ENCODE data around the gene WSB1.

Gene WSB1

GRCh38 chr17:27345141-27345904 is 51.4 kb downstream of the WSB1 start:
- in situ Hi-C loops (cut with HindIII; ENCODE audit: low sequenced_read_pairs) = loop anchor here (25.0 kb wide), 2 partner anchors 92 to 217 kb away; no protein-coding TSS in a partner anchor
- no peak overlapping the region for H3K4me3 ChIP-seq (ENCODE audit: low read depth, low read length)
- peak; percentile 28 for DNase-seq (ENCODE audit: low read depth)
- TF ChIP-seq CTCF (IDR thresholded peaks at IDR 0.05; ENCODE audit: low read depth, low read length, missing control alignments) = no peak

DNA sequence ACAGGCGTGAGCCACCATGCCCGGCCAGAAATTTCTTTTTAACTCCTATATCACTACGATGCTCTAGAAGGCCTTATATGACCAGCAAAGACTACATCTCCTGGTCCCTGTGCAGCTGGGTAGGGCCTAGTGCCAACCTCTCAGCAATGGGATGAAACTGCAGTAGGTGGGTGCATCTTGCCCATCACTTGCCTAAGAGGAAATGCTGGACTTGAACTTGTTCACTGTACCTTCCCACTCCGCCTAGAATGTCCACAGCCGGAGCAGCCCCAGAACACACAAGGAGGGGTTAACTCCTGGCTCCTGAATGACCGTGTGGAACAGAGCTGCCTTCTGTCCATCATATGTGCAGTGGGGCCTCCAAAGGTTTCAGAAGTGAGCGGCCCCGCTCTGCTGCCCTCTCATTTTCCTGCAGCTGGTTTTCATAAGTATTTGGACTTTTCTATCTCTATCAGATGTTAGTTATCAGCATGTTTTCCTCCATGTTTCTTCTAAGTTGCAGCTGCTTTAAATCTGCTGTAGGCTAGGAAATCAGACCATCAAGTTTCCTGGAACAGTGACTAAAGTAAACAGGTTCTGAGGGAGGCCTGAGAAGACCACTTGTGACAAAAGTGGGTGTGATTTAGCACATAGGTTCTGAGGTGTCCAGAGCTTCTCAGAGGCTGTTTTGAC is 52.5 kb downstream of the WSB1 start:
- no peak for DNase-seq (ENCODE audit: low read depth)
- TF ChIP-seq CTCF (IDR thresholded peaks at IDR 0.05; ENCODE audit: low read depth, low read length, missing control alignments) = no peak
- H3K4me3 ChIP-seq (ENCODE audit: low read depth, low read length) = no peak overlapping the region
- in situ Hi-C loops (cut with HindIII; ENCODE audit: low sequenced_read_pairs) = loop anchor here (25.0 kb wide), 2 partner anchors 91 to 216 kb away; no protein-coding TSS in a partner anchor

DNA sequence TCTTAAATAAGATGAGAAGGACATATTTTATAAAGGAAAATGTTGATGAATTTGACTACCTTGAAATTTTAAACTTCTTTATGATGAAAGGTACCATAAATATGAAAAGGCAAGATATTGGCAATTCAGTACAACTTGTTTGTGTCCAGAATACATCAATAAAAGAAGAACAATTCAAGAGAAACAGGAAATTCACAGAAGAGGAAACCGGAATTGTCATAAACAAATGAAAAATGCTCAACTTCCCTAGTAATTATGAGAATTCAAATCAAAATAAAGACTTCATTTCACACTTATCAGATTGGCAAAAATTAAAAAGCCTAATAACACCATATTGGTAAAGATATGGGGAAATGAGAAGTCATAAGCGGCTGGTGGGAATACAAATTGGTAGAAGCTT is 54.3 kb downstream of the WSB1 start:
- no peak for TF ChIP-seq CTCF (IDR thresholded peaks at IDR 0.05; ENCODE audit: low read depth, low read length, missing control alignments)
- in situ Hi-C loops (cut with HindIII; ENCODE audit: low sequenced_read_pairs) = loop anchor here (25.0 kb wide), 2 partner anchors 89 to 214 kb away; no protein-coding TSS in a partner anchor
- H3K4me3 ChIP-seq (ENCODE audit: low read depth, low read length) = no peak overlapping the region
- DNase-seq (ENCODE audit: low read depth) = no peak

DNA sequence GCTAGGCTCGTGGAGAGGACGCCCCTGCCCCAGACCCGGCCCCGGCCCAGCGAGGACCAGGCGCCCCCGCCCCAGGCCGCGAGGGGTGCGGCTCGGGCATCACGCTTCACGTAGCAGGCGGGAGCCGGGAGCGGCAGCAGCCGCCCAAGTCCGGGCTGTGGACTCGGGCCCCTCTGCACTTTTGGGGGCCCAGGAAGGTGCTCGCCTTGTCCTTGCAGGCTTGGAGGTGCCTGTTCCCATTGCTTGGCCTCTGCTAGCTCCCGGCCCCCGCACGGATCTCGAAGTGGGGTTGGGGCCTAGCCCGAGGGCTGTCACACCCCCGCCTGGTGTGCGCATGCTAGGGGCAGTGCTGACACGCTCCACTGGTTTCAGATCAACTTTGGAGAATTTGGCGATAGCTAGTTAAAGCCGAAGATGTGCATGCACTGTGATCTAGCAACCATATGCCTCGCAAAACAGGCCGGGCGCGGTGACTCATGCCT is 55.7 kb downstream of the WSB1 start:
- DNase-seq (ENCODE audit: low read depth) = no peak
- no peak overlapping the region for H3K4me3 ChIP-seq (ENCODE audit: low read depth, low read length)
- TF ChIP-seq CTCF (IDR thresholded peaks at IDR 0.05; ENCODE audit: low read depth, low read length, missing control alignments) = no peak
- in situ Hi-C loops (cut with HindIII; ENCODE audit: low sequenced_read_pairs) = loop anchor here (25.0 kb wide), 2 partner anchors 88 to 213 kb away; no protein-coding TSS in a partner anchor

- no peak for TF ChIP-seq CTCF (IDR thresholded peaks at IDR 0.05; ENCODE audit: low read depth, low read length, missing control alignments)
- in situ Hi-C loops (cut with HindIII; ENCODE audit: low sequenced_read_pairs) = no loop called here
- no peak for DNase-seq (ENCODE audit: low read depth)
- no peak overlapping the region for H3K4me3 ChIP-seq (ENCODE audit: low read depth, low read length)
Measured at GRCh38 chr17:27351759-27352158, 57.8 kb downstream of the WSB1 start.

DNA sequence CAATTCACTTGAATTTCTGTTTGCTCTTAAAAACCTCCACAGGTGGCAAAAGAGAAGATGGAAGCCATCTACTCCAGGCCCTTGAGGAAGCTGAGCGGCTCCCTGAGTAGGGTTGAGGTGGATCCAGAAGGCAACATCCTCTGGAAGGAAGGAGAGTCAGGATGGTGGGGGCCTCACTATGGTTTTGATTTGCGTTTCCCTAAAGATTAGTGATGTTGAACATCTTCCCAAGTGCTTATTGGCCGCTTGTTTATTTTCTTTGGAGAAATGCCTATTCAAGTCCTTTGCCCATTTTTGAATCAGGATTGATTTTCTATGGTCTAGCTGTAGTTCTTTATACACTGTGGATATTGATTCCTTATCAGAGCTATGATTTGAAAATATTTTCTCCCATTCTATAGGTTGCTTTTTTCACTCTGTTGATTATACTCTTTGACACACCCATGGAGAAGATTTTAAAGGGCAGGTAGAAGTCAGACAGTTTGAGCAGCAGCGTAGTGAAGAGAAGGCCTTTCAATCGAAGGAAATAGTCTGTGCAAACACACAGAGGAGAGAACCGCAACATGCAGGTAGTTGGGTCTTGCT is 58.6 kb downstream of the WSB1 start:
- TF ChIP-seq CTCF (IDR thresholded peaks at IDR 0.05; ENCODE audit: low read depth, low read length, missing control alignments) = no peak

More for the DNA sequence above, 58.6 kb downstream of the WSB1 start:
- in situ Hi-C loops (cut with HindIII; ENCODE audit: low sequenced_read_pairs) = no loop called here
- H3K4me3 ChIP-seq (ENCODE audit: low read depth, low read length) = no peak overlapping the region
- DNase-seq (ENCODE audit: low read depth) = no peak
